Spleen (tissue), 11 donors: ENCODE data around the gene PPFIA1. TPM values are rescaled to one million over a fixed set of nuclear protein-coding genes. Genes with fewer than 3 reads are reported as not detected.

Experiments
- DNase-seq: peaks from one replicate; pipeline ENCODE4 v3.0.0-alpha.2; 2020
- H3K27ac ChIP-seq, 8 donors: fragments of 200-600 bp; sonication (generic) in 7 of 8; 1 replicate in 4 of 8; 2 replicates in 4 of 8; pipeline versions ENCODE4 v1.5.0 to v1.8.0; 2016 to 2021; ENCODE audit warnings: inconsistent platforms in 4 of 8, mild to moderate bottlenecking in 4 of 8, moderate library complexity in 1 of 8
- H3K27me3 ChIP-seq, 7 donors: fragments of 200-600 bp; sonication (generic) in 6 of 7; replicated peaks in 1 of 7; 1 replicate in 4 of 7; 2 replicates in 3 of 7; pipeline versions ENCODE4 v1.5.0 to v1.8.0; 2016 to 2021; ENCODE audit warnings: inconsistent platforms in 3 of 7, mild to moderate bottlenecking in 1 of 7
- H3K36me3 ChIP-seq, 6 donors: fragments of 200-600 bp; sonication (generic) in 5 of 6; 1 replicate in 4 of 6; 2 replicates in 2 of 6; pipeline versions ENCODE4 v1.5.0 to v1.8.0; 2016 to 2021; ENCODE audit warnings: inconsistent platforms in 2 of 6
- H3K4me1 ChIP-seq, 6 donors: fragments of 200-600 bp; sonication (generic) in 5 of 6; 1 replicate in 3 of 6; 2 replicates in 3 of 6; pipeline versions ENCODE4 v1.5.0 to v1.8.0; 2016 to 2021; ENCODE audit warnings: inconsistent platforms in 3 of 6
- H3K4me3 ChIP-seq, 8 donors: fragments of 200-600 bp; sonication (generic) in 7 of 8; 1 replicate in 4 of 8; 2 replicates in 4 of 8; pipeline versions ENCODE4 v1.5.0 to v1.8.0; 2016 to 2021; ENCODE audit warnings: inconsistent platforms in 4 of 8, mild to moderate bottlenecking in 4 of 8, moderate library complexity in 2 of 8
- H3K9me3 ChIP-seq, 8 donors: fragments of 200-600 bp; sonication (generic) in 7 of 8; 1 replicate in 4 of 8; 2 replicates in 4 of 8; pipeline versions ENCODE4 v1.5.0 to v1.8.0; 2016 to 2021; ENCODE audit warnings: inconsistent platforms in 4 of 8
- POLR2A ChIP-seq, 3 donors: fragments of 450-650 bp; IDR thresholded peaks; one replicate each; pipeline ENCODE4 v1.5.1; 2017; ENCODE audit warnings: antibody characterized with exemption in 3 of 3, mild to moderate bottlenecking in 1 of 3
- POLR2AphosphoS5 ChIP-seq, 3 donors: sonication (generic); formaldehyde crosslinking; IDR thresholded peaks; one replicate each; pipeline ENCODE4 v1.5.1; 2017; ENCODE audit warnings: antibody characterized with exemption in 3 of 3
- WGBS, 5 donors: extraction: QIAGEN DNeasy Blood & Tissue Kit in 3 of 5; methylation state at CpG; one replicate each; pipeline versions ENCODE4 v1.1.5 to v1.1.7; 2013 to 2018; 5-methylcytosine and 5-hydroxymethylcytosine counted together
- intact Hi-C: fragments of 100-400 bp; cut with DNase I; formaldehyde crosslinking; loops from one replicate; pipeline ENCODE4 v1.15.0; 2023; ENCODE audit warnings: low total_unique reads
- polyA plus RNA-seq, 3 donors: library from polyadenylated mRNA; stranded (reverse); fragments of 200-250 nt; gene quantifications; one replicate each; pipeline ENCODE4 v1.2.1, GENCODE V29; 2013
- total RNA-seq, 7 donors: library from RNA; depleted of rRNA in 3 of 7; stranded (reverse); fragments of >200 nt in 3 of 7; fragmentation: NEBNext Ultra II Directional in 4 of 7; extraction: Animal tissue kit (Norgen Biotek cat#: 25700) in 4 of 7; gene quantifications; one replicate each; pipeline versions ENCODE4 v1.1.0 to v1.2.1, GENCODE V29; 2016 to 2021
- TF ChIP-seq, protein P1 (sequence below), 11 experiments: fragments of 200-600 bp in 7 of 11; fragments of 450-650 bp in 4 of 11; sonication (generic) in 4 of 11; IDR thresholded peaks in 8 of 11; conservative IDR thresholded peaks in 3 of 11; 1 replicate in 7 of 11; 2 replicates in 4 of 11; pipeline versions ENCODE4 v1.4.0 to v1.8.0; 2016 to 2021; ENCODE audit warnings: antibody characterized with exemption in 11 of 11, inconsistent platforms in 4 of 11, mild to moderate bottlenecking in 1 of 11
- donor health status: healthy with polysubstance abuse.
- donor health status: DM: no; HTN: no; CAD: no; lungs with moderate emphysema.
- donor health status: DM: no; HTN: no; CAD: no.
- donor health status: Bipolar disorder and iron deficiency.
- donor health status: healthy.
- donor health status: DM: no; HTN: no; CAD: no.
- donor health status: DM: yes; HTN: yes; CAD: no.

Gene PPFIA1
- total and polyA plus RNA-seq, 10 donors, result 7.6 to 73.5 (median 55.0) TPM

DNA sequence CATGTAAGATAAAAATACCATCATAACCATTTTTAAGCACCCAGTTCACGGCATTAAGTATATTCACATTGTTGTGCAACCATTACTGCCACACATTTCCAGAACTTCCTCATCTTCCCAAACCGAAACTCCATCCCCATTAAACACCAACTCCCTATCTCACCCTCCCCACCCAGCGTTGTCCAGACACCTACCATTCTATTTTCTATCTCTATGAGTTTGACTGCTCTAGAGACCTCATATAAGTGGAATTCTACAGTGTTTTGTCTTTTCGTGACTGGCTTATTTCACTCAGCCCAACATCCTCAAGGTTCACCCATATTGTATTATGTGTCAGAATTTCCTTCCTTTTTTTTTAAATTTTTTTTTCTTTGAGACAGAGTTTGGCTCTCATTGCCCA lies 45.2 kb downstream of the PPFIA1 start:
- H3K4me1 ChIP-seq, result peaks cover 0 to 82% (median 37%) of the 10 kb centered on the region in 6 donors
- peak overlapping the region in 7 of 8 donors; percentile 36 to 84 (median 69) for H3K27ac ChIP-seq
- 31 to 52% (median 49%) methylated on average over 4 of the region's 4 CpGs for WGBS, 5 donors

DNA sequence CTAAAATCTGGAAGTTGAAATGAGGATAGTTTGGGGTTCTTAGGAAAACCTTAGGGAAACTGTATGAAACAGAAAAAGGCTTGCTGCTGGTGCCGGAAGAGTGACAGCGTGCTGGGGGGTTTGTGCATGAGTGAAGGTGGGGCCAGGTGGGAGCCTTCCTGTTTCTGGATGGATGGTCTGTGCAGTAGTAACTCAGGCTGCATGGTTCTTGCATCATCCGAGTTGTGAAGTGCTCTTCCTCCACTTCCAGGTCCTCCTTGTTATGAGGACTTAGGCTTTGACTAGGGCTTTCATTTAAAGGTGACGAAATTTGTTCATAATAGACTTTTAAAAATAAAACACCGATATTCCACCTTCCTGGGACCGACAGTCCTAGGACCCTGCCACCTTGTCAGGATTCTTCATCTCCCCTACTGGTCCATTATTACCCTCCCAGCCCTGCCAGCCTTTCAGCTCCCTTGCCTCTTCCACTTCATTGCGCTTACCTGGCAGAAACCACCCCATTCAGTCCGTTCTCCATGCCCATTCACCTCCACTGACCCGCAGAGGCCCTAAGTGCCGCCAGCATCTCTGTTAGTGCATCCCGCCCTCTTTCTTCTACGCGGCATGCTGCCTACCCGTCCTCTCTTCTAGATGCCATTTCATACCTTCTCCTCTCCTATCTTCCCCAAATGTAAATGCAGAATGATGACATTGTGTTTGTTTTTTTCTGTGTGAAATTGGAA lies 47.3 kb downstream of the PPFIA1 start:
- intact Hi-C loops, result no loop called here
- no peak for TF ChIP-seq POLR2A (IDR thresholded peaks at IDR 0.05)
- no peak for TF ChIP-seq POLR2AphosphoS5 (IDR thresholded peaks at IDR 0.05)
- TF ChIP-seq, protein P1, sequence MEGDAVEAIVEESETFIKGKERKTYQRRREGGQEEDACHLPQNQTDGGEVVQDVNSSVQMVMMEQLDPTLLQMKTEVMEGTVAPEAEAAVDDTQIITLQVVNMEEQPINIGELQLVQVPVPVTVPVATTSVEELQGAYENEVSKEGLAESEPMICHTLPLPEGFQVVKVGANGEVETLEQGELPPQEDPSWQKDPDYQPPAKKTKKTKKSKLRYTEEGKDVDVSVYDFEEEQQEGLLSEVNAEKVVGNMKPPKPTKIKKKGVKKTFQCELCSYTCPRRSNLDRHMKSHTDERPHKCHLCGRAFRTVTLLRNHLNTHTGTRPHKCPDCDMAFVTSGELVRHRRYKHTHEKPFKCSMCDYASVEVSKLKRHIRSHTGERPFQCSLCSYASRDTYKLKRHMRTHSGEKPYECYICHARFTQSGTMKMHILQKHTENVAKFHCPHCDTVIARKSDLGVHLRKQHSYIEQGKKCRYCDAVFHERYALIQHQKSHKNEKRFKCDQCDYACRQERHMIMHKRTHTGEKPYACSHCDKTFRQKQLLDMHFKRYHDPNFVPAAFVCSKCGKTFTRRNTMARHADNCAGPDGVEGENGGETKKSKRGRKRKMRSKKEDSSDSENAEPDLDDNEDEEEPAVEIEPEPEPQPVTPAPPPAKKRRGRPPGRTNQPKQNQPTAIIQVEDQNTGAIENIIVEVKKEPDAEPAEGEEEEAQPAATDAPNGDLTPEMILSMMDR (IDR thresholded peaks at IDR 0.05 in 8 of 11, conservative IDR thresholded peaks at IDR 0.05 in 3 of 11), result no peak
- DNase-seq, result no peak
- Histone ChIP-seq H3K36me3 (peaks cover 0 to 65% (median 18%) of the 10 kb centered on the region in 6 donors), H3K4me3 (no peak overlapping the region), H3K27ac (peak overlapping the region in 1 of 8 donors; percentile 32), H3K4me1 (peaks cover 0 to 78% (median 37%) of the 10 kb centered on the region in 6 donors), H3K27me3 (no peaks in the 10 kb centered on the region), H3K9me3 (no peaks in the 10 kb centered on the region)
- WGBS, 5 donors, result 72 to 94% (median 84%) methylated on average over 14 of the region's 14 CpGs

More for the DNA sequence above, 45.2 kb downstream of the PPFIA1 start:
- intact Hi-C loops, result no loop called here
- H3K27me3 ChIP-seq, result no peaks in the 10 kb centered on the region
- DNase-seq, result no peak
- peak overlapping the region in 1 of 8 donors; percentile 42 for H3K4me3 ChIP-seq
- TF ChIP-seq, protein P1 (IDR thresholded peaks at IDR 0.05 in 8 of 11, conservative IDR thresholded peaks at IDR 0.05 in 3 of 11), result no peak
- TF ChIP-seq POLR2A (IDR thresholded peaks at IDR 0.05) (no peak), POLR2AphosphoS5 (IDR thresholded peaks at IDR 0.05) (no peak)
- peaks cover 0 to 63% (median 9%) of the 10 kb centered on the region in 6 donors for H3K36me3 ChIP-seq
- no peaks in the 10 kb centered on the region for H3K9me3 ChIP-seq

DNA sequence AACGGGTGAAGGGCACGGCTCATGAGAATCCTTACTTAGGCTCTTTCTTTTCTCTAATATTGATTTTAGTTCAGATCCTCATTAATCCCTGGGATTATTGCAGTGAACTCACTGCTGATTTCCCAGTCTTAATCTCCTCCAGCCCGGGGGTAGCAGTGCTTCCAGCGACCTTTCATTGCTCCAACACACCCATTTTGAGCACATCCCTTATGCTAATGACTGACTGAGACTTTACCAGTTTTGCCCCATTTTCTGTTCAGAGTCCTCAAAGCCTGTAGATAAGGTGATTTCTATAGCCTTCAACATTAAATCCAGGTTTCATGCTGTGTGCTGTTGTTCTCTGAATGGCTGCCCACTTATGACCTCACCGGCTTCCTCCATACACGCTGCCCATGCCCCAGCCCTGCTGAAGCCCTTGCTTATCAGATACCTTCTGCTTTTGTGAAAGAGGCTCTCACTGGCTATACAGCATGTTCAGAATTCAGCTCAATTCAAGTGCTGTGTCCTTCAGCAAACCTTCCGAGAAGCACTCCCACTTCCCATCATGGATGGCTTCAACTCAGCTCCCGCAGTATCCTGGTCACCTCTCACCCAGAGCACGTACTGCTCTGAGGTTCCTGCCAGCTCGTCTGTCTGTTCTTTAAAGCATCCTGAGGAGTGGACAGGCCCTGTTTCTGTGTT lies 49.0 kb downstream of the PPFIA1 start:
- WGBS, 5 donors, result 76 to 87% (median 80%) methylated on average over 9 to 10 of the region's 10 CpGs

More for the DNA sequence above, 49.0 kb downstream of the PPFIA1 start:
- peak overlapping the region in 6 of 8 donors; percentile 22 to 79 (median 58) for H3K27ac ChIP-seq
- no peak for DNase-seq
- peaks cover 0 to 73% (median 24%) of the 10 kb centered on the region in 6 donors for H3K36me3 ChIP-seq
- intact Hi-C loops, result no loop called here
- H3K4me1 ChIP-seq, result peaks cover 0 to 78% (median 25%) of the 10 kb centered on the region in 6 donors
- H3K9me3 ChIP-seq, result no peaks in the 10 kb centered on the region
- no peaks in the 10 kb centered on the region for H3K27me3 ChIP-seq
- H3K4me3 ChIP-seq, result no peak overlapping the region
- no peak for TF ChIP-seq POLR2A (IDR thresholded peaks at IDR 0.05)
- TF ChIP-seq, protein P1 (IDR thresholded peaks at IDR 0.05 in 8 of 11, conservative IDR thresholded peaks at IDR 0.05 in 3 of 11), result no peak
- peak in 2 of 3 donors; percentile 43 to 53 for TF ChIP-seq POLR2AphosphoS5 (IDR thresholded peaks at IDR 0.05)
